NCI-H1105 (cell line): Measurements from ENCODE around the gene MBNL1.
"Not testable (repeated sequence)": the region's sequence is repeated elsewhere in the genome, so short reads cannot be mapped to it uniquely, and the experiment has no call there.

Experiments used
- DNase-seq: peaks from one replicate; lab custom pipeline; 2025; lab: John Stamatoyannopoulos, UW

MBNL1 gene

GRCh38 chr3:152350139-152350538, 81.4 kb downstream of the MBNL1 start:
- DNase-seq = no peak

GRCh38 chr3:152350776-152351175, 82.0 kb downstream of the MBNL1 start:
- DNase-seq = no peak

DNA sequence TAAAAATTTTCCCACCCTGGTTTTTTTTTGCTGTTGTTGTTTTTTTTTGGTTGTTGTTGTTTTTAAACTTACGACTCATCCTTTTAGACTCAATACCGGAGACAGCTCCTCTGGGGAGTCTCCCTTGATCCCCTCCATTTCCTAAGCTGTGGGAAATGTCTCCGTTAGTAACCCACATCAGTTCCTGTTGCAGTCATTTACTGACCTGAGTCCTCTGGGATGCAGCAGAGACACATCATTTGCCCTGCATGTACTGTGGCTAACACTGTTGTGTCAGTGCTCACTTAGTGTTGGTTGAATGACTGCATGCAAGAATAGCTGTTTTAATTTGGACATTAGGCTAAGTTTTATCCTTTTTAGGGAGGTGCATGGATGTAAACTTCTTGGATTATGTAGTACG, 83.8 kb downstream of the MBNL1 start:
- DNase-seq = no peak

GRCh38 chr3:152353578-152353977, 84.8 kb downstream of the MBNL1 start:
- no peak for DNase-seq

DNA sequence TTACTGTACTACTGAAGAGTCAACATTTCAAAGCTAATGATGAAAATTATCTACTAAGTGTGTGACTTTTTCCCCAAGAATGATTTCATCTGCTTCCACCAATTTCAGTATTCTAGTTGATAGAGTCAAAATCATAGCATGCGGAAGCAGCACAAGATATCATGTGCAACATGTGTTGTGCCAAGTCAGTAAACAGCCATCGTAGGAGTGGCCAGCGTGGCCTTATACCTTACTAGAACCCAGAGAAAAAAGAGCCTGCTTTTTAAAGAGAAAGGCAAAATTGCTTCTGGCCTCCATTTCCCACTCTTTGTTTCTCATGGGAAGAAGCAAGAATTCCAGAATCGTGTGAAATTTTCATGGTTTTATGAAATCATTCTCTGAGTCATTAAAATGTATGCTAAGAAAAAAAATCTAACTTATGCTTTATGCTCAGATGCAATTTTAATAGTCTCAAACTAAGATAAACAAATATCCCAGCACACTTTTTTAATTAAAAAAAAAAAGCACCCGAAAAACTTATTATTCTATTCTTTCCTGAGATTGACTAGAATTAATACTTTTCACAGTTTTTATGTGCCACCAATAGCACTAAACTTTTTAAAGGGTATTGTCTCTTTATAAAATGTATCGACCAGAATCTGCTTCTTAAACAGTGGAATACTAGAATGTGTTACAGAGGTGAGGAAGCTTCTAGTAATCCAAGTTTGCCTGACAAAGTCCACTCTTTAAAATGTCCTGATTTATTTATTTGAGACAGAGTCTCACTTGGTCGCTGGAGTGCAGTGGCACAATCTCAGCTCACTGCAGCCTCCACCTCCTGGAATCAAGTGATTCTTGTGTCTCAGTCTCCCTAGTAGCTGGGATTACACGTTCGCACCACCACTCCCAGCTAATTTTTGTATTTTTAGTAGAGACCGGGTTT, 87.3 kb downstream of the MBNL1 start:
- DNase-seq = no peak

DNA sequence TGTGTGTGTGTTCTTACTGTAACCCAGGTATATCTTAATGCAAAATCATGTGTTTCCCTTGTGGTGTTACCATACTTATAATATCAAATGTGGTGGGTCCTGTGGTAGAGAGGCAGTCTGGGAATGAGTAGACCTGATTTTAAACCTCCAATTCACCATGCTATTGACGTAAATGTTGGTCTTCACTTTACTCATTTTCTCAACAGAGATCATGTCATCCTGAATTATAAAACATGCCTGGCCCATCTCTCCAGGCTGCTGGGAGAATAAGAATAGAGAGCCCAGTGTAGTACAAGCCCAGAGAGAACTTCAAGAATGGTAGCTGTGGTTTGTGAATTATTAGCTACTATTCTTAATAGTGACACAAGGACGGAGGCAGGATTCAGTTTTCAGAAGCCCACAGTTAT, 88.1 kb downstream of the MBNL1 start:
- no peak for DNase-seq

DNA sequence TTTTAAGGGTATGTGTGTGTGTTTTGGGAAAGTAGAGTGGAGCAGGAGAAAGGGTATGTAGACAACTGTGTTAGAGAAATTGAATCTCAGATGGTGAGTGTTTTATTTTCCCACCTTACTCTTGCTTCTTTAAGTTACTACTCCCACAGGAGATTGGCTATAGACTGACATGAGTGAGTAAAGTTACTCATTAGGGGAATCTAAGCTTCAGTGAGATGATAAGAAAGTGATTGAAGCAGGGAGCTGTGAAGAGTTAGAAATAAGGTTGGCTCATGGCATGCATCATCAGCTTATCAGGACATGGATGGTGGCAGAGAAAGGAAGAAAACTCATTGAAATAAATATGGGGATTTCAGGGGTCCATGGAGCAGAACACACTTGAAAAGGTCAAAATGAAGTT, 88.9 kb downstream of the MBNL1 start:
- DNase-seq = no peak

DNA sequence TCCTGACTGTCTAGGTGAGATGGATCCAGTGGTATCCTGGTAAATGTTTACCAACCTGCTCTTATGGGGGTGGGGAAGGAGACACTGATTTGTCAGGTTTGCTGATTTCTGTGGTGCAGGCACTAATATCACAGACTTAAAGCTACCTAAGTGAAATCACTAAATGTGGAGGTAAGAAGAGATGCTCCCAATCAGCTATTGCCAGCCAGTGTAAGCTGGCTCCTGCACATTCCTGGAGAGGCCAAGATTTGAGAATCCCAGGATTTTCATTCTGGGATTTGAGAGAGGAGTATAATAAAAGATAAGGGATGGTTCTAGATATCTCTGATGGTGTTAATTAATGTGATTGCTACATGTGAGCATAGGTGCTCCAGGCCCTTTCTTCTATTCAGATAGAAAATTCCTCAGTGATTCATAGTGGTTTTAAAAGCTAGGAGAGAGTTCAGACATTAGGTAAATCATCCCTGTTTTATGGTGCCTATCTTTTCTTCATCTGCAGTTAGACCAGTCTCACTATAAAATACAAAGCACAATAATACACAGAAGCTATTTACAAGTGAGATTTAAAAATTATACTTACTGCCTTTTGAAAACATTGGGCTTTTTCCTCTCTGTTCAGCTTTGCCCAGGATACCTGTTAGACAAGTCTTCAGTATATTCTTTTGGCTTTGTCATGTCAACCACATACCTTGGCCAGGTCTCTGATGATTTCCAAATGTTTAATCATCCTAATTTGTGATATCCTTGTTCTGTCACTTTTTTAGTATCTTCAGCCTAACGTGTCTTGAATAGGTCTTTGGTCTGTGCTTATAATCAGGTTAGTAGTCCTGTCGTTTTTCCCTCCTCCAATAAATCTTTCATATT, 90.9 kb downstream of the MBNL1 start:
- no peak for DNase-seq

- DNase-seq = no peak
These were observed 91.6 kb downstream of the MBNL1 start for GRCh38 chr3:152360302-152360701.

GRCh38 chr3:152360966-152361365, 92.2 kb downstream of the MBNL1 start:
- no peak for DNase-seq

GRCh38 chr3:152362086-152362485, 93.4 kb downstream of the MBNL1 start:
- no peak for DNase-seq

GRCh38 chr3:152364237-152364636, 95.5 kb downstream of the MBNL1 start:
- no peak for DNase-seq

DNA sequence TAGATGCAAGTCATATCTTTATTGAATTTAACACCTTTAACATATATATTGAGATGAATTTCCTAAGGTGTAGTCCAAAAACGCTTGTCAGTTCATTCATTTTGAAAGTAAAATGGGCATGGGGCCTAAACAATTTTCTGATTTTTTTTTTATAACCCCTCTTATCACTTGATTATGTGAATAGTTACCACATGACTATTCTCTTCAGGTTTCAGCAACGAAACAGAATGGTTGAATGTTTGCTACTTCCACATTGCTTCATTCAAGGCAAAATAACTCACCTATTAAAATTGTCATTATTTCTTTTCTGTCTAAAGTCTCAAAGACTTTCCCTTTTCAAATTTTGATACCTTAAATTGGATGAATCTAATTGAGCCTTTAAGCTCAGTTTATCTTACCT, 96.4 kb downstream of the MBNL1 start:
- DNase-seq = no peak

DNA sequence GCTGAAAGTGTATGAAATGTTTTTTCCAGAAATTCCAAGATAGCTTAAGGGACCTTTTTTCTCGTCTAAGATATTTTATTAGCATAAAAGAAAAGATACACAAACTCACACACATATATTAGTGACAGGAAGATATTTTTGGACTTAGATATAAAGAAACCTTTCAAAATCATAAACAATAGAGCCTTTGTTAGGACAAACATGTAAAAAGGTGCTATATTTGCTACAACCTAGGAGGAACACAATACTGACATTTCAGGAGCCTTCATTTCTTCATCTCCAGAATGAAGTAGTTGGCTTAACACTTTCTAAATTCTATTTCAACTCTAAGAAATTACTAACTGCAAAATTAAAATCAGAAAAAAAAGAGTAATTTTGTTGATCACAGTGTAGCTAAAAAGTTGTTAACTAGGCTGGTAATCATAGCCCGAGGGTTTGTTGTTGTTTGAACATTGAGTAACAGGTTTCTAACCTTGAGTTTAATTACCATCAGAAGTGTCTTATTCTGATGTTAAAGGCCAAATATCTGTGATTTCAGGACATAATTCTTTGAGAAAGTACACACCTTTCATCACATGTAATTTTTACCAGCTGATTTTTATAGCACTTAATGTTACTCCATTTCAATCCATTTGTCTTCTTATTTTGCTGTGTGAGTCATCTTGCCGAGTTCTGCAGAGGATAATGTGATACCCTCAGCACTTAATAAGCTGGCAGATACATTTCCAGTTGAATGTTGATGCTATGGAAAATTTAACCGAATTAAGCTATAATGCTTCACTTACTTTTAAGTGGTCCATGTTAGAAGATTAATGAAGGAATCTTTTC, 97.3 kb downstream of the MBNL1 start:
- peak; percentile 36 for DNase-seq

DNA sequence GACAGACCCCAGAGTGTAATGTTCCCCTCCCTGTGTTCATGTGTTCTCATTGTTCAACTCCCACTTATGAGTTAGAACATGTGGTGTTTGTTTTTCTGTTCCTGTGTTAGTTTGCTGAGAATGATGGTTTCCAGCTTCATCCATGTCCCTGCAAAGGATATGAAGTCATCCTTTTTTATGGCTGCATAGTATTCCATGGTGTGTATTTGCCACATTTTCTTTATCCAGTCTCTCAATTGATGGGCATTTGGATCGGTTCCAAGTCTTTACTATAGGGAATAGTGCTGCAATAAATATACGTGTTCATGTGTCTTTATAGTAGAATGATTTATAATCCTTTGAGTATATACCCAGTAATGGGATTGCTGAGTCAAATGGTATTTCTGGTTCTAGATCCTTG, 98.5 kb downstream of the MBNL1 start:
- not testable (repeated sequence) for DNase-seq

DNA sequence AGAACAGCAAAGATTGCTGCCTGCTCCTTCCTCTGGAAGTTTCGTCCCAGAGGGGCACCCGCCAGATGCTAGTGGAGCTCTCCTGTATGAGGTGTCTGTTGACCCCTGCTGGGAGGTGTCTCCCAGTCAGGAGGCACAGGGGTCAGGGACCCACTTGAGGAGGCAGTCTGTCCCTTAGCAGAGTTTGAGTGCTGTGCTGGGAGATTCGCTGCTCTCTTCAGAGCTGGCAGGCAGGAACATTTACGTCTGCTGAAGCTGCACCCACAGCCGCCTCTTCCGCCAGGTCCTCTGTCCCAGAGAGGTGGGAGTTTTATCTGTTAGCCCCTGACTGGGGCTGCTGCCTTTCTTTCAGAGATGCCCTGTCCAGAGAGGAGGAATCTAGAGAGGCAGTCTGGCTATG, 103.9 kb downstream of the MBNL1 start:
- DNase-seq = not testable (repeated sequence)

DNA sequence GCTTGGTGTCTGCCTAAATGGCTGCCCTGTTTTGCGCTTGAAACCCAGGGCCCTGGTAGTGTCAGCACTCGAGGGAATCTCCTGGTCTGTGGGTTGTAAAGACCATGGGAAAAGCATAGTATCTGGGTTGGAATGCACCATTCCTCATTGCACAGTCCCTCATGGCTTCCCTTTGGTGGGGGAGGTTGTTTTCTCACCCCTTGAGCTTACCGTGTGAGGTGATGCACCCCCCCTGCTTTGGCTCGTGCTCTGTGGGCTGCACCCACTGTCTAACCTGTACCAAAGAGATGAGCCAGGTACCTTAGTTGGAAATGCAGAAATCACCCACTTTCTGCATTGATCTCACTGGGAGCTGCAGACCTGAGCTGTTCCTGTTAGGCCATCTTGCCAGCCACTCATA, 104.7 kb downstream of the MBNL1 start:
- no peak for DNase-seq

GRCh38 chr3:152374262-152374990, 105.7 kb downstream of the MBNL1 start:
- DNase-seq = no peak

DNA sequence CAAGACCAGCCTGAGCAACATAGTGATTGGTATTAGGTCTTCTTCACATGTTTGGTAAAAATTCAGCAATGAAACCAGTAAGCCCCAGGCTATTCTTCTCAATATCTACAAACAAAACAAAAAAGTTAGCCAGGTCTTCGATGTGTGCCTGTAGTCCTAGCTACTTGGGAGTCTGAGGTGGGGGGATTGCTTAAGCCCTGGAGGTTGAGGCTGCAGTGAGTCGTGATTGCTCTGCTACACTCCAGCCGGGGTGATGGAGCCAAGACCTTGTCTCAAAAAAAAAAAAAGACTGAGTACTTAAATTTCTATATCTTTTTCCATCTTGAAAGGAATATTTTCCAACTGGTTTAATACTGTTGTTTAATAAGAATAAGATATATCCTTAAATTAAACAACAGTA, 106.8 kb downstream of the MBNL1 start:
- DNase-seq = no peak

- no peak for DNase-seq
These were observed 107.8 kb downstream of the MBNL1 start for GRCh38 chr3:152376351-152377183.

GRCh38 chr3:152377184-152377570, 108.4 kb downstream of the MBNL1 start:
- DNase-seq = no peak
